Activated CD4-positive, alpha-beta T cell treated with anti-CD3 and anti-CD28 coated beads for 4 hours (primary cell): ENCODE measurements around the gene GEN1.
"Not testable (repeated sequence)": the region's sequence is repeated elsewhere in the genome, so short reads cannot be mapped to it uniquely, and the experiment has no call there.

Experiments
- DNase-seq, 2 donors: peaks; one replicate each; pipeline ENCODE4 v3.0.0-alpha.2; 2020

The GEN1 gene

DNA sequence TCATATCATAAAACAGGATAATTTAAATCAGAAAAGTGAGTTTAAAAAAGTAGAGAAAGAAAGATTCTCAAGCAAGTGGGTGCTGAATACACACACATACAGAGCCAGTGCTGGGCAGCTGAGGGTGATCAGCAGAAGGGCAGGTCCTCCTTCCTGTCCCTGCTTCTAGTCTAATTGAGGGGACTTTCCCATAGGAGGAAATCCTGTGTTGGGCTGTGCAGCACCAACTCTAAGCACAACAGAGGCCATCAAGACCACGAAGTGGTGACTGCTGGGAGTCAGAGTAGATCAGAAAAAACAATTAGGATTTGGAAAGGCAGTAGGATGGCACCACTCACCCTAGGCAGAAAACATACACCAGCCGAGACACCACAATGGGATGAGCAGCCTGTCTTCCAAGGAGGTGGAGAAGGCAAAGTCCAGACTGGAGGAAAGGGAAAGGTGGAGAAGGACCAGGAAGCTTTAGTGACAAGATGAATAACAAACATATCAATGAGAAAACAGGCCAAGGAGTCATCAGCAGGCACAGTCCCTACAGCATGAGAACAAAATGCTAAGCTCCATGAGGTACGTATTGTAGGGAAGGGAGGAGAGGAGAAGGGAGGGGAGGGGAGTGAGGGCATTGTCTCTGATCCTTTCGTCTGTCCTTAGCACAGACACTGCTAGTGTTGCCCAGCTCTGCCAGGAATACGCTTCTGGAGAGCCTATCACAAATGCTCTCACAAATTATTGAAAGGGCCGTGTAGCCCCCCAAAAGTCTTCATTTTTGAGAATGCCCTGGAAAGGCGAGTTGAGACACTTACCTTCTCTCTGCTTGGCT is 45.6 kb downstream of the GEN1 start:
- no peak for DNase-seq

DNA sequence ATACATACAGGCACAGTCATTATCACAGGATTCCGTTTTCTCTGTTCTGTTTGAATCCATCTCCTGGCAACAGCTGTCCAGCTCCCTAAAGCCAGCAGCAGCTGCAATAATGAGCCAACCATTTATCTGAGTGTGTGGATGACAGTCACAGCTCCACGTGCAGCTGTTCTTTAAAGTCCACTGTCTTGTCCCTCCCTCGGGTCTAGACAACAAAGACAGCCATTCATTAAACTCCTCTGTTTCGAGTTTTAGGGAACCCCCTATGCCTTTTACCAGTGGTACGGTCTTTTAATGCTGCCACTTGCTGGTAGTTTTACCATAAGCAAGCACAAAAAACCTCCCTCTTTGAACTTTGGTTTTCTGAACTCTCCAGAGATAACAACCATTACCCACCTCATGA is 46.3 kb downstream of the GEN1 start:
- no peak for DNase-seq

DNA sequence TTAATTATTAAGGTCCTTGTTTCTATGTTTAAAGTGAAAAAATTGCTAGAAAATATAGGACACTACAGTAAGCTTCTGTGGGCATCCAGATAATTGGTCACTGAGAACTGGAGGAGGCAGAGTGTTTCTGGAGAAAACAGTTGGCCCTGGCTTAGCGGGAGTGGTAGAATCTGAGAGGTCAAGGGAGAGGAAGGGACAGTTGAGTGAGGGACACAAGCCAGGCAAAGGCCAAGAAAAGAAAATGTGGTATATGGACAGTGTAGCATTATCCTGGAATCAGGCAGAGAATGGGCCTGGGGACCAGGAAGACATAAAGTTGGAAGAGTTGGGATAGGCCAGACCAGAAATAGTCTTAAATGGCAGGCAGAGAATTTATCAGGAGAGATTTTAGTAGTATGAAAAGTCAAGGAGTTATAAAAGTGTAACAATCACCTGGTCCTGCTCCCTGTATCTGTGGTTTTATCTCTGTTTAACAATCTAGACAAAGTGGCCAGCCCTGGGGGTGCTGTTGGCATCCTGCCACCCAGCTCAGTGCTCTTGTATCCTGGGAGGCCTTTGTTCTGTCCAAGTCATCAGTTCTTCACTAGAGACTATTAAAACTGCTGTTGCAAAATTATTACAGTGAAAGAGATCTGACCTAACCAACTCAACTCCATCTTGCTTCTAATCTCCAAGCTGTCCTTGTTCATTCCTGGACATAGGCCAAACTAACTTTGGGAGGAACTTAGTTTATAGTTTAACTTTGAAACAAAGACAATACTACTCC is 46.9 kb downstream of the GEN1 start:
- DNase-seq: no peak

DNA sequence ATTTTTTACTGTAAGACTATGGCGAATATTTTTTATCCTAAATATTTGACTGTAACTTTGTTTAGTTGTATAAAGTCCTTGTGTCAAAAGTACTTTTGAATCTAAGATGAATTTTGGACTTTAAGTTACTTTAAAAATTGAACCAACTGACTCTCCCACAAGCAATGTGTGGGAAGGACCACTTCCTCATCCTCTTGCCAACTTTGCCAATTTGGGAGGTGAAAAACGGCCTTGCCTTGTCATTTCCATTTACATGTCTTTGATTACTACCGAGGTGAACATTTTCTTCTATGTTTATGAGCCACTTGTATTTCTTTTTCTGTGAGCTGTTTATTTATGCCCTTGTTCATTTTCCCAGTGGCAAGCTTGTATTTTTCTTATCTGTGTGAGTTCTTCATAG is 49.6 kb downstream of the GEN1 start:
- no peak for DNase-seq

DNA sequence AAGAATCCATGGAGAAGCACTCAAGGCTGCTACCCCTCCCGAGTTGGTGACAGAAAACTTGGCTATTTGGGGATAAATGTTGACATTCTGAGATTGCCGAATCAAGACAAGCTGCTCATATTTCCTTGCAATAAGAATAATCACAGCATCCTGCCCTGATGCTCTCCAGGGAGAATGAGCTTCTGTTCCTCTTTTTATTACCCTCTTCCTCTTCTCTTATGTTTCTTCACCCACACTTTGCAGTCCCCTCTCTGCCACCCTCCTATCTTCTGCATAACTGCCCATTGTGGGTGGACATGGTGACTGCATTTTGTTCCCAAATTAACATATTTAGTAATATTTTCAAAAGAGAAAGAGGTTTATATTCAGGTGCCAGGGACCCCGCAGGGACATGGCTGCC is 50.4 kb downstream of the GEN1 start:
- DNase-seq: no peak

DNA sequence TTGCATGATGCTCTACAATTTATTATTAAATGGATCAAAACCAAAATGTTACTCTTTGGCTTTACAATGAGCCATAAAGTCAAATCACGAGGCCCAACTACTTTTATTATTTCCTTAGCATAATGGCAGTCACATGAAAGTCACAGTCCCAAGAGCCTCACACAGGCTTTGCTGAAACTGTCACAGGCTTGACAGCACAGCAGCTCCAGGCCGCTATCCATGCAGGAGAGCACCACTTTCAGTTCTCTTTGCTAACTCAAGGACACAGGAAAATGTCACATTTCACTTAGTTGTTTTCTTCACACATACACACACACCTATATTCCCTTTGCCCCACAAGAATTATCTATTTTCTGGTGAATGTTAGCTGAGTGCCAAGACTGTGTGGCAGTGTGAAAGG is 51.2 kb downstream of the GEN1 start:
- DNase-seq: no peak

DNA sequence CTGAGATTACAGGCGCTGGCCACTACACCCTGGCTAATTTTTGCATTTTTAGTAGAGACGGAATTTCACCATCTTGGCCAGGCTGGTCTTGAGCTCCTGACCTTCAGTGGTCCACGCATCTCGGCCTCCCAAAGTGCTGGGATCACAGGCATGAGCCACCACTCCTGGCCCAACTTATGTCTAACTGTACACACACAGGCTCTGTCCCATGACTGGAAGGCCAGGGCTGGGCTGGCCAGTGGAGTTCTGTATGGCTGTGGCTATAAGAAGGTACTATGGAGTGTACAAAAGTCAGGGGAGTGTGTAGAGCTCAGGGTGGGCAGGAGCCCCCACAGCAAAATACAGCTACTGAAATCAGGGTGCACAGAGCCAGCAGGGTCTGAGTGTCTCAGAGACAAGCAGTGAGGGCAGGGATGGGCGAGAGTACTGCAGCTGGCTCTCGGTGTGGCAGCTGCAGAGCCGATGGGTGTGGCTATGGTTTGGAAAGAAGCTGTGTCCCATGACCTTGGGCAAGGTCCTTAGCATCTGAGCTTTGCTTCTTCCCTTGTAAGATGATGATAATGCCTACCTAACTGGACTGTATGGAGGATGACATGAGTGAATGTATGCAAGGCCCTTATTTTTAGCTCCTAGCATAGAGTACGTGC is 51.9 kb downstream of the GEN1 start:
- no peak for DNase-seq

DNA sequence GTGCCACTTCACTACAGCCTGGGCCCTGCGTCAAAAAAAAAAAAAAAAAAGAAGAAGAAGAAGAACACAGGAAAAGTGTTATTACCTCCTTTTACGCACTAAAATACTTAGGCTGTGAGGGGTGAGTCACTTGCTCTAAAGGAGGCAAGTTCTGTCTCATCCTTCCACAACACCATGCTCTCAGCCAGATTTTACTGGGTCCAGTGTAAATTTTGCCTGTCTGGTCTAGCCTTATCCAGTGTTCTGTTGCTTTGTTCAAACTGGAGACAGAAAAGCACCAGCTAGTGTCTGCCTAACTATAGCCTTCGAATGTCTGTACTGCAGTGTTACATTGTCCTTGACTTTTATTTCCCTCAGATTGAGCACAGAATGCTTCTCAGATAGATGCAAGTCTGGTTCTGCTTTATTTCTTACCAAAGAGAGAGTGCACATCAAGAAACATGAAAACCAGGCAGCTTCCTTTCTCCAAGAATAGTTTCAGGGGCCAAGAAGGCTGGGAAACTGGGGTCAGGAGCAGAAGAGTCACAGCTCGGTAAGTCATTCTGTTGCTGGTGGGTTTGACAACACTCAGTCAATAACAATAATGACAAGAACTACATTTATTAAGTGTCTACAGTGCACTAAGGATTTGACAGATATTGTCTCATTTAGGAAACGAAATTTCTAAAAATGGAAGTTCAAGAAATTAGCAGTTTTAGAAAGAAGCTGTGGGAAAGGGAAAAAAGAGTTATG is 59.2 kb downstream of the GEN1 start:
- no peak for DNase-seq

DNA sequence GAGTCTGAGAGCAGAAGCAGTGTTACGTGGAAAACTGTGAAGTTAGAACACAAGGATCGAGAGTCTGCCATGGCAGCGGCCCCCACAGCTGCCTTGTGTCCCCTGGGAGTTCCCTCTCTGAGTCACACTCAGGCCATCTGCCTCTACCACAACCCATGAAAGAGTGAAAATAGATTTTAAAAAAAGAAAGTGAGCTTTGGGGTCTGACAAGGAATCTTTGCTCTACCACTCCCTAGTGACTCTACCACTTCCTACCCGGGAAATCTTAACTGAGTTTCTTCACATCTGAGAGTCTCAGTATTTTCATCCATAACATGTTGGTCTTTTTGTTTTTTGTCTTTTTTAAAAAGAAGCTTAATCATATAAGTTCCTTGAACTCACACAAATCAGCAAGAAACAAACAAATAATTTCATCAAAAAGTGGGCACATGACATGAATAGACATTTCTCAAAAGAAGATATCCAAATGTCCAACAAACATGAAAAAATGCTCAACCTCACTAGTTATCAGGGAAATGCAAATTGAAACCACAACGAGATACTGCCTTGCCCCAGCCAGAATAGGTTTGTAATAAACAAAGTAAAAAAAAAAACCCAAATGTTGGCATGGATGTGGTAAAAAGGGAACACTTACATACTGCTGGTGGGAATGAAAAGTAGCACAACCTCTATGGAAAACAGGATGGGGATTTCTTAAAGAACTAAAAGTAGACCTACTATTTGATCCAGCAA is 60.0 kb downstream of the GEN1 start:
- DNase-seq: no peak

DNA sequence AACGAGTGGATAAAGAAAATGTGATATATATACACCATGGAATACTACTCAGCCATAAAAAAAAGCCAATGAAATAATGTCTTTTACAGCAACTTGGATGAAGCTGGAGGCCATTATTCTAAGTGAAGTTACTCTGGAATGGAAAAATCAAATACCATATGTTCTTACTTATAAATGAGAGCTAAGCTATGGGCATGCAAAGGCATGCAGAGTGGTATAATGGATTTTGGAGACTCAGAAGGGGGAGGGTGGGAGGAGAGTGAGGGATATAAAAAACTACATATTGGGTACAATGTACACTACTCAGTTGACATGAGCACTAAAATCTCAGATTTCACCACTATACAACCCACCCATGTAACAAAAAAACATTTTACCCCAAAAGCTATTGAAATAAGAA is 60.7 kb downstream of the GEN1 start:
- DNase-seq: no peak

DNA sequence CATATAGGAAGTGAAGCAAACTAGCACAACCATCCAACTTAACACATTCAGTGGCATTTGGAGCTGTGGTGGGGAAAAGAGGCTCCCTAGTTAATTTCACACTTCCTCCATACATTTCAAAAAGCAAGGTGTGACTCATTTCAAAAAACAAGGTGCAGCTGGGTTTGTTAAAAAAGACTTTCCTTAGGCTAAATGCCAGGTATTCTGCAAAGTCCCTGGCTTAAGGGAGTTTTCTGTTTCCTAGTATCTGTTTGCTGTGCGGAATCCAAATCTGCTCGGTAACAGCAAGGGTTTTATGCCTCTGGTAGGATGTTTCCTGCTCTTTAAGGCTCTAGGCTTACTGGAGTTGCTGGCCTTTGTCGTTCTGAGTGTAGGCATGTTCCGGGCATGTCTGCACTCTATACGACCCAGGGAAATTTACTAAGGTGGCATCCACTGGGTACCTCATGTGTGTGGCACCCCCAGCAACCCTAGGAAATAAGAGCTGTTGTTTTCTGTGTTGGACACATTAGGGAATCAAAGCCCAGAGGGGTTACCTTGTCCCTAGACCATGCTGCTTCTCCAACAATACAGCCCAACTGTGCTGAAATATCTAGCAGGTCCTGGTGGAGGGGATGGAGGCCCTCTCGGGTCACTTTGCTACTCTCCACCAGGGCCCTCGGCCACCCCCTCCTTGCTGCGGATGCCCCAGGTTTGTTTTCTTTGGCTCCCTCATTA is 61.7 kb downstream of the GEN1 start:
- DNase-seq: no peak

DNA sequence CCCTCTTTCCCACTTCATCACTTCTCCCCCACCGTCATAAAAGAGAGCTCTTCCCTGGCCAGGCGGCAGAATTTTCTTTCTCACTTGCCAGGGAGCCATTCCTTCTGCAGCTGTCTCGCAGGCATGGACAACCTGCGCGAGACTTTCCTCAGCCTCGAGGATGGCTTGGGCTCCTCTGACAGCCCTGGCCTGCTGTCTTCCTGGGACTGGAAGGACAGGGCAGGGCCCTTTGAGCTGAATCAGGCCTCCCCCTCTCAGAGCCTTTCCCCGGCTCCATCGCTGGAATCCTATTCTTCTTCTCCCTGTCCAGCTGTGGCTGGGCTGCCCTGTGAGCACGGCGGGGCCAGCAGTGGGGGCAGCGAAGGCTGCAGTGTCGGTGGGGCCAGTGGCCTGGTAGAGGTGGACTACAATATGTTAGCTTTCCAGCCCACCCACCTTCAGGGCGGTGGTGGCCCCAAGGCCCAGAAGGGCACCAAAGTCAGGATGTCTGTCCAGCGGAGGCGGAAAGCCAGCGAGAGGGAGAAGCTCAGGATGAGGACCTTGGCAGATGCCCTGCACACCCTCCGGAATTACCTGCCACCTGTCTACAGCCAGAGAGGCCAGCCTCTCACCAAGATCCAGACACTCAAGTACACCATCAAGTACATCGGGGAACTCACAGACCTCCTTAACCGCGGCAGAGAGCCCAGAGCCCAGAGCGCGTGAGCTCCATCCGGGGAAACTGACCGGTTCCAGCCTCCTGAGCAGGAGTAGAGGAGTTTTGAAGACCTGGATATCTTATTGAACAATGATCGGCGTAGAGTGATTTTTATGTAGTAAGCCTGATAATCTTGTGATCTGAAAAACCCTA is 62.7 kb downstream of the GEN1 start, which contains the start of gene MSGN1:
Gene MSGN1 (plus strand): TSS at position 65 of the 850 bp plus-strand sequence. CDS start 59 bp downstream, at position 124.
- DNase-seq: no peak

DNA sequence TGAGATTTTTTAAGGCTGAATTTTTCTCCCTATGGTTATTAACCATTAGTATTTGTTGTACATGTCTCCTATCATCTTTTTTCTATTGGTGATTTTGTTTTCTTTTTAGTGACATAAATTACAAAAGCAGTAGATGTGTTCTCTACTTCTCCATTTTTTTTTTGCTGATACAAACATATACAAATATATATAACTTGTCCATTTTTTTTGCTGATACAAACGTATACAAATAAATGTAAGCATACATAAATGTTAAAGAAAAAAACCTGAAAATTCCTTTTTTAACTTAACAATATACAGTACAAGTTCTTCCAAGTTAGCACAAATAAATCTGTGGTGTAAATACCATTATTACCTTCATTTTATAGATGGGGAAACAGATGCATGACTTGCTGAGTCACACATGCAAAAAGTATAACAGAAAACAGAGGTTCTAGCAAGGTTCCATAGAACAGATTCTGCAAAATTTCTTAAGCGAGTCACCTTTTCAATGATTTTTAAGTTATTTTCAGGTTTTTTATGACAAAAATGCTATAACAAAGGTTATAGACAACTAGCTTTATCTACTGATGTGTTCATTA is 64.4 kb downstream of the GEN1 start:
- DNase-seq: no peak

DNA sequence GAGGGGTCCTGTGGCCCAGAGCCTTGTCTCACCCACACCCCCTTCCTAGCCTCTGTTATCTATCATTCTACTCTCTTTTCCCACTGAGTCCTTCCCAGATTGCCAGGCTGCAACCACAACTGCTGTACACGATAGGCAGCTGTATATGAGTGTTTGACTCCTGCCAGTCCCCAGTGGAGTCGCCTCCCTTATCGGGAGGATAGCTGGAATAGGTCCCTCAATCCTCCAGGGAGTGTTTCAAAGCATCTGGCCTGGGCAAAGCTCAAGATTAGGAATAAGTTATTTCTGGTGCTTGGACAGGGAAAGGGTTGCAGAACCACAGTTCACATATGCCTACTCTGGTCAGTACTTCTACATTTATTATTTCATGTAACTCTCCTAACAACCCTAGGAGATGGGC is 67.1 kb downstream of the GEN1 start:
- no peak for DNase-seq

DNA sequence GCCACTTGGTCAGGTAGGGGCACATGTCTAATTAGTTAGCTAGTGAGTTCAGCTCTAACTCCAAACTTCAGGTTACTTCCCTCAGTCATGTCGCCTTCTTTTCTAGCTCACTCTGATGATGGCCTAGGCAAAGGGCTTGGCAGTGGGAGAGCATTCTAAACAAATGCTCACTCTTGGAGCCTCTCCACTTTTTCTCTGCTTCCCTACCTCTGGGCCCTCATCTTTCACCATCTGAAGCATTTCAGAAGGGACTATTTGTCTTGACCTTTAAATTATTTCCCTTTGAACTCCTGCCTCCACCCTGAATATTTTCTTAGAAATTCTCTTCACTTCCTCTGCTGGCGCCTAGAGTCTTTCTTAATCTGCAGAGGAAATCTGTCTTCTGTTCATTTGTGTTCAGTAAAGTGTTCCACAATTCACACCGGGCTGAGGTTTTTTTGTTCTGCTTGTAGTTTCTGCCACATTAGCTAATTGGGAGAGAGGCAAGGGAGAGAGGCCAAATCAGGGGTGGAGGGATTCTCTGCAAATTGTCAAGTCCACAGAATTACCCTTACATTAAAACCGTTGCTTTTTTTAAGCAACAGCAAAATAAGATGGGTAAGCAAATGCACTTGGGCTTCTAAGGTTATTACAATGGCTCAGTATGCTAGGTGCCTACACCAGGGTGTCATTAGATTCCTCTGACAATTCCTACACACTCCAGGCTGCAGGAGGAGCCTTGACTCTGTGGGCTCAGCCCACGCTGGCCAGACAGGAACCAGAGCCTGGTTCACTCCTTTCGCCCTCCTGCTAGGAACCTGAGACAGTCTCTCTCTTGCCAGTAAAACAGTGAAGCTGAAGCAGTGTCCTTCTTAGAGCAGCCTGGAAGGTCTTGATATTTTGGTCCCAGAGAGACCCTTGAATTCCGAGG is 67.9 kb downstream of the GEN1 start:
- DNase-seq: no peak

DNA sequence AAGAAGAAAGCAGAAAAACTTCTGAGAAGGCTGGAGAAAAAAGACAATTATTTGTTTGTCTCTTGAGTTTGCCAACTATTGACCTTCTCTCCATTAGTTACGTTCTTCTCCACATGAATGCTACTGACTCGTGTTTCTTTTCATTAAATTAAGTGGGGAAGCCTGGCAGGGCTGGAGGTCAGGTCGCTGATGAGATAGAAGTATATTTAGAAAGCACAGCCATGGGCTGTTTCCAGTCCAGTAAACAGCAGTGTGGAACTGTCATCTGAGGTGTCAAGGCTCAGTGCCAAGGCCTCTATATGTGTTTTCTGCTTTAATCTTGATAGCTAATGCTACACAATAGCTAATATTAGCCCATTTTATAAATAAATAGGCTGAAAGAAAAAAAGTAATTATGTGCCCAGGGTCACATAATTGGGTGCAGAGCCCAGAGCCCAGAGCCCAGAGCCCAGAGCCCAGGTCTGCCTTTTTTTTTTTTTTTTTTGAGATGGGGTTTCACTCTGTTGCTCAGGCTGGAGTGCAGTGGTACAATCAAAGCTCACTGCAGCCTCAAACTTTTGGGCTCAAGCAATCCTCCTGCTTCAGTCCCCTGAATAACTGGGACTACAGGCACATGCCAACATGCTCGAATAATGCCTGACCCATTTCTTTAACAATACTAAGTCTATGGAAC is 68.6 kb downstream of the GEN1 start:
- DNase-seq: no peak

DNA sequence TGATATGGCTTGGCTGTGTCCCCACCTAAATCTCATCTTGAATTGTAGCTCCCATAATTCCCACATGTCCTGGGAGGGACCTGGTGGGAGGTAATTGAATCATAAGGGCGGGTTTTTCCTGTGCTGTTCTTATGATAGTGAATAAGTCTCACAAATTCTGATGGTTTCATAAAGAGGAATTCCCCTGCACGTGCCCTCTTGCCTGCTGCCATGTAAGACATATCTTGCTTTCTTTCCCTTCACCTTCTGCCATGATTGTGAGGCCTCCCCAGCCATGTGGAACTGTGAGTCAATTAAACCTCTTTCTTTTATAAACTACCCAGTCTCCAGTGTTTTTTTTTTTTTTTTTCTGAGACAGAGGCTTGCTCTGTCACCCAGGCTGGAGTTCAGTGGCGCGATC is 69.7 kb downstream of the GEN1 start:
- not testable (repeated sequence) for DNase-seq

DNA sequence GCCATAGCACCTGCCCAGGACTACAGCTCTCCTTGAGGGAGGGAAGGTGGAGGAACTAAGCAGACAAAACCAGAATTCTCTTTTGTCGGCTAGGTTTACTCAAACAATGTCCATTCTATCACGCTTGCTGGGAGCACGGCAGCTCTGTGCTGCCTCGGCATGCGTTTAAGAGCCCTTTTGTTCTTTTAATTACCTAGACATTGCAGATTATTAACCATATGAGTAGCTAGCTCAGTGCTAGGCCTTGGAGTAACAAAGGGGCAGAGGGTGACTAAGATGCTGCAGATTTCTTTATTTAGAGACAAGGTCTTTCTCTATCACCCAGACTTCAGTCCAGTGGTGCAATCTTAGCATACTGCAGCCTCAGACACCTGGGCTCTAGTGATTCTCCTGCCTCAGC is 73.4 kb downstream of the GEN1 start:
- DNase-seq: no peak

DNA sequence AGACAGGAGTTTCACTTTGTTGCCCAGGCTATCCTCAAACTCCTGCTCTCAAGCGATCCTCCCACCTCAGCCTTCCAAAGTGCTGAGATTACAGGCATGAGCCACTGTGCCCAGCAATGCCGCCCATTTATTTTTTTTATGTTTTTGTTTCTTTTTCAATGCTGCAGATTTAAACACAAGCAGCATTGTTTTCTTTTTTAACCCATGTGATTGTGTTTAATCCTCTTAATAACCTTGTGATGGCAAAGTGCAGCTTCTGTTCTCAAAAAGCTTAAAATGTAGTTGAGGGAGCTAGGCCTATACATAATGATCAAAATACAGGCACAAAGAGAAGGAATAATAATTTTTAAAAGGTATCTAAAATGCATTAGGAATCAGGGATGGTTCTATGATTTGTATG is 73.8 kb downstream of the GEN1 start:
- no peak for DNase-seq
